K562 (cell line): ENCODE data around the gene FPR1. TPM values are rescaled to one million over a fixed set of nuclear protein-coding genes. Genes with fewer than 3 reads are reported as not detected.
A peak's percentile ranks its signal among the peaks of the same experiment; 100 is the strongest.

Source experiments
- C11orf30 ChIP-seq: fragments of 450-650 bp; IDR thresholded peaks from 2 replicates; pipeline ENCODE4 v1.6.1; 2016; ENCODE audit warnings: low read depth, mild to moderate bottlenecking
- CXXC5 ChIP-seq: fragments of 250-450 bp; sonication (Bioruptor Pico); IDR thresholded peaks from 2 replicates; pipeline ENCODE4 v1.8.0; 2022; ENCODE audit warnings: inconsistent platforms, mild to moderate bottlenecking, moderate library complexity
- EP300 ChIP-seq: IDR thresholded peaks from 2 replicates; pipeline ENCODE4 v1.6.1; 2012; ENCODE audit warnings: low read length, improper control_type of control experiment
- GATAD2A ChIP-seq: fragments of 450-650 bp; IDR thresholded peaks from 2 replicates; pipeline ENCODE4 v1.6.1; 2017
- HDAC1 ChIP-seq, 2 experiments: fragments of 450-650 bp; IDR thresholded peaks; 2 replicates each; pipeline ENCODE4 v1.6.1; 2016 to 2017; ENCODE audit warnings: inconsistent platforms in 1 of 2, mild to moderate bottlenecking in 1 of 2, moderate library complexity in 1 of 2
- HOXB6 ChIP-seq: fragments of 250-450 bp; sonication (Bioruptor Pico); IDR thresholded peaks from 2 replicates; pipeline ENCODE4 v1.5.1; 2022; ENCODE audit warnings: mild to moderate bottlenecking, borderline replicate concordance
- HSF4 ChIP-seq: fragments of 250-450 bp; sonication (Bioruptor Pico); IDR thresholded peaks from 2 replicates; pipeline ENCODE4 v2.1.2; 2022; ENCODE audit warnings: mild to moderate bottlenecking, moderate library complexity, borderline replicate concordance
- KAT7 ChIP-seq: sonication (generic); formaldehyde crosslinking; IDR thresholded peaks from 2 replicates; pipeline ENCODE4 v1.8.0; 2022; ENCODE audit warnings: missing genetic modification reagents, mild to moderate bottlenecking, borderline replicate concordance
- MEF2D ChIP-seq: conservative IDR thresholded peaks from 2 replicates; pipeline ENCODE4 v1.6.1; 2016; ENCODE audit warnings: low read depth, missing genetic modification characterization, missing compliant biosample characterization
- MYC ChIP-seq, 2 experiments: fragments of 250-450 bp in 1 of 2; sonication (Bioruptor Pico) in 1 of 2; IDR thresholded peaks; 2 replicates each; pipeline versions ENCODE4 v1.5.1 to v1.6.1; 2012 to 2021; ENCODE audit warnings: low read depth in 2 of 2, borderline replicate concordance in 1 of 2, improper control_type of control experiment in 1 of 2, low read length in 1 of 2, mild to moderate bottlenecking in 1 of 2, moderate library complexity in 1 of 2
- NR2F6 ChIP-seq: fragments of 450-650 bp; formaldehyde crosslinking; IDR thresholded peaks from 2 replicates; pipeline ENCODE4 v1.4.0; 2020; ENCODE audit warnings: mild to moderate bottlenecking
- PHF20 ChIP-seq: fragments of 450-650 bp; IDR thresholded peaks from 2 replicates; pipeline ENCODE4 v1.6.1; 2018; ENCODE audit not compliant: partially characterized antibody
- POLR2AphosphoS5 ChIP-seq: IDR thresholded peaks from 2 replicates; pipeline ENCODE4 v1.6.1; 2011; ENCODE audit warnings: mild to moderate bottlenecking, low read depth, low read length, moderate library complexity; ENCODE audit not compliant: control insufficient read depth, insufficient read depth
- SRSF7 ChIP-seq: fragments of 200-400 bp; formaldehyde crosslinking; optimal IDR thresholded peaks from 2 replicates; pipeline ENCODE3; 2017; ENCODE audit warnings: mild to moderate bottlenecking, low read depth, low read length
- TAF7 ChIP-seq: fragments of 450-650 bp; IDR thresholded peaks from 2 replicates; pipeline ENCODE4 v1.6.1; 2016; ENCODE audit warnings: missing genetic modification characterization, missing compliant biosample characterization
- TEAD2 ChIP-seq: fragments of 450-650 bp; IDR thresholded peaks from 2 replicates; pipeline ENCODE4 v1.6.1; 2016; ENCODE audit warnings: missing genetic modification characterization, control low read depth, missing compliant biosample characterization
- YY1 ChIP-seq, 3 experiments: IDR thresholded peaks; 2 replicates each; pipeline ENCODE4 v1.6.1; 2011; ENCODE audit warnings: low read length in 2 of 3, mild to moderate bottlenecking in 2 of 3, moderate library complexity in 2 of 3, borderline replicate concordance in 1 of 3, control low read depth in 1 of 3, low read depth in 1 of 3; ENCODE audit not compliant: insufficient read depth in 3 of 3, insufficient replicate concordance in 2 of 3, control insufficient read depth in 1 of 3, insufficient read length in 1 of 3; ENCODE audit errors: extremely low read depth in 1 of 3
- ZC3H11A ChIP-seq: IDR thresholded peaks from 2 replicates; pipeline ENCODE4 v1.6.1; 2012; ENCODE audit warnings: low read depth, low read length, improper control_type of control experiment
- ZKSCAN1 ChIP-seq: fragments of 150-350 bp; IDR thresholded peaks from 2 replicates; pipeline ENCODE4 v1.6.1; 2016; ENCODE audit warnings: low read depth, low read length
- ZNF239 ChIP-seq: fragments of 250-450 bp; sonication (Bioruptor Pico); IDR thresholded peaks from 2 replicates; pipeline ENCODE4 v1.4.0; 2020; ENCODE audit warnings: mild to moderate bottlenecking
- polyA plus RNA-seq, 8 experiments: library from polyadenylated mRNA; depleted of rRNA in 4 of 8; stranded (reverse) in 5 of 8; unstranded in 3 of 8; fragments of >200 nt; fragmentation: Nextera tagmentation in 2 of 8; fragmentation: Illumina TruSeq in 1 of 8; extraction: Ambion mirVana in 2 of 8; extraction: Trizol in 1 of 8; gene quantifications; 2 replicates each; pipeline versions ENCODE4 v1.2.1 to v1.2.3, GENCODE V29; 2011 to 2014; ENCODE audit warnings: inconsistent platforms in 1 of 8, missing spikeins in 1 of 8
- total RNA-seq, 7 experiments: library from RNA; depleted of rRNA in 6 of 7; stranded (reverse); fragments of >200 nt in 6 of 7; fragmentation: Illumina TruSeq in 2 of 7; extraction: Trizol in 2 of 7; gene quantifications; 2 replicates each; pipeline versions ENCODE4 v1.2.1 to v1.2.3, GENCODE V29; 2011 to 2021; ENCODE audit warnings: low replicate concordance in 1 of 7
- TF ChIP-seq, protein P1 (sequence below): IDR thresholded peaks from 2 replicates; pipeline ENCODE4 v1.6.1; 2012; ENCODE audit warnings: low read depth, low read length, improper control_type of control experiment, borderline replicate concordance
- TF ChIP-seq, protein P2 (sequence below): sonication (generic); formaldehyde crosslinking; IDR thresholded peaks from 2 replicates; pipeline ENCODE4 v1.5.0; 2020; ENCODE audit warnings: missing genetic modification reagents
- TF ChIP-seq, protein P3 (sequence below): fragments of 250-450 bp; sonication (Bioruptor Pico); IDR thresholded peaks from 2 replicates; pipeline ENCODE4 v1.4.0; 2020; ENCODE audit warnings: borderline replicate concordance

Gene FPR1
- total and polyA plus RNA-seq, 9 of the 15 experiments (the other 6 are each of a cell fraction or from before 2014, with no cell fraction given), result 0.06 to 0.25 (median 0.14) TPM; not detected in 4

DNA sequence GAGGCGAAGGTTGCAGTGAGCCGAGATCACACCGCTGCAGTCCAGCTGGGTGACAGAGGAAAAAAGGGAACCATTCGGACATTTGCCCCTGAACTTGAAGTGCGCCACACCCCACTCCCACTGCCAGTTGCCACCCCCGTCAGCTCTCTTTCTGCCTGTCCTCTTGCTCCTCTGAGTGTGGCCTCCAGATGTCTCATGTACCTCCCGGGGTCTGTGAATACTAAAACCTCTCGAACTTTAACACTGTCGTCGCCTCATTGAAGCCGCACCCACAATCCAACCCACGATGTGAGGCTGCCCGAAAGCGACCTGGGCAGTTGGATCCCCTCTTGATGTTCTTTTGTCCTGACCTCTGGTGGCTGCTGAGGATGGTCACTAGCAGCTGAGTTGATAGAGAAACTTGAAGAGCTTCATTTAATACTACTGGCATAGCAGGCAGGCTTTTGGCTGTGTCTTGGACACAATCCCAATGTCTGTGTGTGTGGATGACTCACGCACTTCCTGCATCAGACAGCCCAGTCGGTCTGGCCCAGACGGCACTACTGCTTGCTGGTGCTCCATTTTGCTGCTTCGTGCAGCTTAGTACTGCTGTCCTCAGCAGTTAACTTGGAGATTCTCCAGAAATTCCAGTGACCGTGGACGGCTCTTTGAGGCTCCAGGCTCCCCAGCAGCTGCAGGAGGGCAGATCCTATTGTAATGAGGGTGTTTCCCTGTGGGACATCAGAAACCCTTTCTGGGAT is 47.5 kb upstream of the FPR1 start (continued):
- TF ChIP-seq, protein P1, sequence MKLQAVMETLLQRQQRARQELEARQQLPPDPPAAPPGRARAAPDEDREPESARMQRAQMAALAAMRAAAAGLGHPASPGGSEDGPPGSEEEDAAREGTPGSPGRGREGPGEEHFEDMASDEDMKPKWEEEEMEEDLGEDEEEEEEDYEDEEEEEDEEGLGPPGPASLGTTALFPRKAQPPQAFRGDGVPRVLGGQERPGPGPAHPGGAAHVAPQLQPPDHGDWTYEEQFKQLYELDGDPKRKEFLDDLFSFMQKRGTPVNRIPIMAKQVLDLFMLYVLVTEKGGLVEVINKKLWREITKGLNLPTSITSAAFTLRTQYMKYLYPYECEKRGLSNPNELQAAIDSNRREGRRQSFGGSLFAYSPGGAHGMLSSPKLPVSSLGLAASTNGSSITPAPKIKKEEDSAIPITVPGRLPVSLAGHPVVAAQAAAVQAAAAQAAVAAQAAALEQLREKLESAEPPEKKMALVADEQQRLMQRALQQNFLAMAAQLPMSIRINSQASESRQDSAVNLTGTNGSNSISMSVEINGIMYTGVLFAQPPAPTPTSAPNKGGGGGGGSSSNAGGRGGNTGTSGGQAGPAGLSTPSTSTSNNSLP, result peak; percentile 52; the same call in 1 of the 2 replicates
- TF ChIP-seq TEAD2 (0 out of 2 replicates have a peak, but pooled peaks have one; percentile 7), YY1 (IDR thresholded peaks at IDR 0.05; ENCODE audit: borderline replicate concordance in 1 of 3, control insufficient read depth in 1 of 3, extremely low read depth in 1 of 3, insufficient read depth in 3 of 3, insufficient read length in 1 of 3, insufficient replicate concordance in 2 of 3, low read depth in 1 of 3, low read length in 2 of 3) (peak in 2 of 3 experiments; percentile 30 to 85), ZKSCAN1 (no peak), POLR2AphosphoS5 (0 out of 2 replicates have a peak, but pooled peaks have one; percentile 23), PHF20 (no peak), MEF2D (tag) (0 out of 2 replicates have a peak, but pooled peaks have one; percentile 10), KAT7 (0 out of 2 replicates have a peak, but pooled peaks have one; percentile 44), NR2F6 (no peak), HSF4 (peak; percentile 9; the same call in 1 of the 2 replicates), MYC (IDR thresholded peaks at IDR 0.05; ENCODE audit: low read depth, low read length) (no peak), MYC (CRISPR knock-in tag; IDR thresholded peaks at IDR 0.05; ENCODE audit: borderline replicate concordance, low read depth) (no peak), ZNF239 (CRISPR knock-in tag) (peak; percentile 47; the same call in 1 of the 2 replicates), HOXB6 (0 out of 2 replicates have a peak, but pooled peaks have one; percentile 55), C11orf30 (no peak), TAF7 (peak; percentile 7; the same call in 1 of the 2 replicates), HDAC1 (IDR thresholded peaks at IDR 0.05) (0 out of 4 replicates have a peak, but pooled peaks of 1 of the 2 experiments have one; percentile 17), GATAD2A (peak; percentile 49; the same call in 1 of the 2 replicates), ZC3H11A (no peak), EP300 (peak; percentile 62), SRSF7 (no peak), CXXC5 (CRISPR knock-in tag) (peak; percentile 73)
- TF ChIP-seq, protein P2, sequence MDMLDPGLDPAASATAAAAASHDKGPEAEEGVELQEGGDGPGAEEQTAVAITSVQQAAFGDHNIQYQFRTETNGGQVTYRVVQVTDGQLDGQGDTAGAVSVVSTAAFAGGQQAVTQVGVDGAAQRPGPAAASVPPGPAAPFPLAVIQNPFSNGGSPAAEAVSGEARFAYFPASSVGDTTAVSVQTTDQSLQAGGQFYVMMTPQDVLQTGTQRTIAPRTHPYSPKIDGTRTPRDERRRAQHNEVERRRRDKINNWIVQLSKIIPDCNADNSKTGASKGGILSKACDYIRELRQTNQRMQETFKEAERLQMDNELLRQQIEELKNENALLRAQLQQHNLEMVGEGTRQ (CRISPR knock-in tag), result no peak
- TF ChIP-seq, protein P3, sequence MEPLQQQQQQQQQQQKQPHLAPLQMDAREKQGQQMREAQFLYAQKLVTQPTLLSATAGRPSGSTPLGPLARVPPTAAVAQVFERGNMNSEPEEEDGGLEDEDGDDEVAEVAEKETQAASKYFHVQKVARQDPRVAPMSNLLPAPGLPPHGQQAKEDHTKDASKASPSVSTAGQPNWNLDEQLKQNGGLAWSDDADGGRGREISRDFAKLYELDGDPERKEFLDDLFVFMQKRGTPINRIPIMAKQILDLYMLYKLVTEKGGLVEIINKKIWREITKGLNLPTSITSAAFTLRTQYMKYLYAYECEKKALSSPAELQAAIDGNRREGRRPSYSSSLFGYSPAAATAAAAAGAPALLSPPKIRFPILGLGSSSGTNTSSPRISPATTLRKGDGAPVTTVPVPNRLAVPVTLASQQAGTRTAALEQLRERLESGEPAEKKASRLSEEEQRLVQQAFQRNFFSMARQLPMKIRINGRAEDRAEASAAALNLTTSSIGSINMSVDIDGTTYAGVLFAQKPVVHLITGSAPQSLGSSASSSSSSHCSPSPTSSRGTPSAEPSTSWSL (CRISPR knock-in tag), result 0 out of 2 replicates have a peak, but pooled peaks have one; percentile 20
